GM12892 (cell line): ENCODE measurements around the gene L1CAM.

ENCODE experiments used
- POLR2A ChIP-seq: IDR thresholded peaks from 2 replicates; pipeline ENCODE4 v1.6.1; 2011; ENCODE audit warnings: low read depth, low read length, control low read depth
- POLR2AphosphoS5 ChIP-seq: IDR thresholded peaks from 2 replicates; pipeline ENCODE4 v1.6.1; 2011; ENCODE audit warnings: low read depth, low read length, control low read depth
- TAF1 ChIP-seq: IDR thresholded peaks from 2 replicates; pipeline ENCODE4 v1.6.1; 2011; ENCODE audit warnings: low read depth, mild to moderate bottlenecking, control low read depth, low read length, borderline replicate concordance

GRCh38 chrX:153869473-153870287 lies 16.3 kb downstream of the L1CAM start:
- TF ChIP-seq POLR2A (no peak), TAF1 (no peak), POLR2AphosphoS5 (no peak)
